ENCODE data around the gene BBS9.

Gene BBS9

GRCh38 chr7:33624215-33624614 is 494.9 kb downstream of the BBS9 start:
- no peak for DNase-seq

- no peak for DNase-seq
These were observed 497.5 kb downstream of the BBS9 start for GRCh38 chr7:33626869-33627268.

DNA sequence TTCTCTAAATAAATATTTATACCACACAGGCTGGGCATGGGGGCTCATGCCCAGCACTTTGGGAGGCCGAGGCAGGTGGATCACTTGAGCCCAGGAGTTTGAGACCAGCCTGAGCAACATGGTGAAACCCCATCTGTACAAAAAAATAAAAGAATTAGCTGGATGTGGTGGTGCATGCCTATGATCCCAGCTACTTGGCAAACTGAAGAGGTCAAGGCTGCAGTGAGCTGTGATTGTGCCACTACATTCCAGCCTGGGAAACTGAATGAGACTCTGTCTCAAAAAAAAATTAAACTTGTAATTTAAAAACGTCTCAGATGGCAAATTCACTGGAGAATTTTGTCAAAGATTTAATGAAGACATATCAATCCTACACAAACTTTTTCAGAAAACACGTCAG is 498.4 kb downstream of the BBS9 start:
- no peak for DNase-seq

DNA sequence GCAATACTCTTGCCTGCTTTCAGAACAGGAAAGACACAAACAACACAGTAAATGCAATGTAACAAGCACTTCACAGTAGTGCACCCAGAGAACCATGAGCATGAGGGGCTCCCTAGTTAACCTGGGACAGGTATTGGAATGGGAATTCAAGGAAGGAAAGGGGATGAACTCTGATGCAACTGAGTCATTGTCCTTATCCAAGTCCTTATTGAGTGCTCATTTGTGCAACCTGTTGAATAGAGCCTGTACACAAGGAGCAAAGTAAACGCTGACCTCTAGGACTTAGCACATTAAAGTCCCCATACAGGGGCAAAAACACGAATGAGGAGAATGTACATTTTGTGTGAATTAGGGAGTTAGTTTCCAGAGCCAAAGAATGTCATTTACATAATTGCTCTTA is 499.5 kb downstream of the BBS9 start:
- no peak for DNase-seq

- DNase-seq: no peak
These were observed 501.0 kb downstream of the BBS9 start for GRCh38 chr7:33630359-33630758.

- DNase-seq: no peak
These were observed 503.0 kb downstream of the BBS9 start for GRCh38 chr7:33632322-33632721.

DNA sequence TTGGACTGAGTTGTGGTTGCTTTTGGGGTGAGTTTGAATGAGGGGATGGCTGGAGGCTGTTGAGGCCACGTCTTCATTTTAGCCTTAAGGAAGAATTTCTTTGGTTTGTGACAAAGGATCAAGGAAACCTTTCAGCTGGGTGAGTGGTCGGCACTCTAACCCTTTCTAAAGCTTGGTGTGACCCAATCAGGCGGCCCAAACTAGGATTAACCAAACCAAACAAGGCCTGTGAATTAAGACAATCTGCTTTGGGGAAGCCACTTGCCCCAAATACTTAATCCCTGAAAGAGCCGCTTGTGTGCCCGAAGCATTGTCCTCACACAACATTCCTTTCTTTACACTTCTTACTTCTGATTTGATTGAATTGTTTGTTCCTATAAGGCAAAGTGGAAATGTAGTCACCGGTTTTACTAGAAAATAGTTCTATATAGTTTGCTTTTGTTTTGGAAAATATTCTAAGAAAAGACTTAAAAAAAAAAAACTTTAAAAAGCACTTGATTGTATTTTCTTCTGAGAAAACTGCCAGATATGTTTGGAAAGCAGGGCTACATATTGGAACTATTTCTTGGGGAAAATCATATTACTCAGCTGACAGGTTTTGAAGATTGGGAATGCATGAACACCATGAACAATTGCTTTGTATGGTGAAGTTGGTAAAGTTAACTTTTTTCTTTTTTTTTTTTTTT is 503.6 kb downstream of the BBS9 start:
- no peak for DNase-seq

DNA sequence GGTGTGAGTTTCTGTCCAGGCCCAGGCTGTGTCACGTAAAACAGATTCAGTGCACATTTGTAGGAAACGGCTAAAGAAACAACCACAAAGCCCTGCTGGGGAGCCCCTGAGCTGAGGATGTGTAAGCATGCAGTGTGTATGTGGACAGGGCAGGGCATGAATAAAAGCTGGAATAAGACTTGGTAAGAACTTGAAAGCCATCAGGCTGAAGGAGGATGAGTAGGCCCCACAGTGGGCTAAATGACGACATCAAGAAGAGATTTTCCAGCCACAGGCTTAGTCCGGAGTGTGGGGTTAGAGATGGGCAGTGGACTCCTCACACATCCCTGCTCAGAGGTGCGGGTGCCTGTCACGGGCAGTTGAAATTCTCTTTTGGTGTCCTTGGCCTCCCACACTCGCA is 505.2 kb downstream of the BBS9 start:
- DNase-seq: no peak

GRCh38 chr7:33636359-33636758 is 507.0 kb downstream of the BBS9 start:
- no peak for DNase-seq

GRCh38 chr7:33639552-33640197 is 510.3 kb downstream of the BBS9 start:
- DNase-seq: no peak

- no peak for DNase-seq
These were observed 511.4 kb downstream of the BBS9 start for GRCh38 chr7:33640741-33641140.

DNA sequence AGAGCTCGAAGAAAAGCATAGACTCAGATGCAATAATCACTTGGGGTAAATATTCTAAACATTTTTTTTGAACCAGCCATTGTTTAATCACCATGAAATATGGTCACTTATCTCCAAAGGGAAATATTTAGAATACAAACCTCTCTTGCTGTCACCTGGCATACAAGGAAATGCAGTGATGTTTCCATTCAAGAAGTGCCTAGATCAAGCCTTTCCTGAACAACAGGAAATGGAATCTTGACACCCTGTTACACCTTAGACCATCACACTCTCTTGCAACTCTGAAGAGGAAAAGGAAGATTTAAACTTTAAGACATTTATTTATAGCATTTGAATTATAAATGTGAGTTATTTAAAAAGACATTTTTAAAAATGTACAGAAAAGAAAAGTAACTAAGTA is 512.9 kb downstream of the BBS9 start:
- no peak for DNase-seq

- DNase-seq: no peak
These were observed 514.2 kb downstream of the BBS9 start for GRCh38 chr7:33643530-33643929.

GRCh38 chr7:33644489-33644888 is 515.1 kb downstream of the BBS9 start:
- DNase-seq: no peak

- DNase-seq: no peak
These were observed 515.7 kb downstream of the BBS9 start for GRCh38 chr7:33645104-33645503.

DNA sequence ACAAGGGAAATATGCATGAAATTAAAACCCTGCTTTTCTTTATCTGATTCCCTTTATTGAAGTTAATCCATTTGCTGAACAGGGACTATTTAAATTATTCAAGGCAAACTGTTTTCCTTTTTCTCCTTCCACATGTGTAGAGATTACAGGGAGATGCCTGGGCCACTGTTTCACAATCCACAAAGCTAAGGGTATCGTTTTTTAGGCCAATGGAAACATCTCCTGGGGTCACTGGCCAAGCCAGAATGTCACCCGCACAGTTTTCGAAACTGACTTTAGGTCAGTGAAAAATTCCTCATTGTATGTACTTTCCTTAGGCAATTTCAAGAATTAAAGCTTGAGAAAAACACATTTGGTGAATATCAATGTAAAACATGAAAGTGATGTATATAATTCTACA is 516.8 kb downstream of the BBS9 start:
- no peak for DNase-seq

DNA sequence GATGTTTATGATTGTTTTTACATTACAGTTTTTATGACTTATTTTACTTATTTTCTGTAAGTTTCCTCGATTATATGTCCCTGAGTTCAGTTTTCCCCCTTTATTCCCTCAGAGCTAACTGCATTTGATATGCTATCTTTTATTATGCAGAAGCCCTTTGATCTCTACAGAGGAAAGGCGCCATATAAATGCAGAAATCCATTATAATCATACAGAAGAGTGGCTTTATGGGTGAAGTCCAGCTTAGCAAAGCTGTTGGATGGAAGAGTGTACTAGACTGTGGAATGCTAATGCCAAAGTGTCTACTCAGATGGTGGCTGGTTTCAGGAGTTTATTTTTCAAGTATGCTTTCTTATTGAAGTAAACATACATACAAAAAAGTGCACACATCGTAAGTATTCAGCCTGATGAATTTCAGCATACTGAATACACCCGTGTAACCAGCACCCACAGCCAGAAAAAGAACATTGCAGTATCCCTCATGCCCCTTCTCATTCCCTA is 517.6 kb downstream of the BBS9 start:
- no peak for DNase-seq

- DNase-seq: no peak
These were observed 520.4 kb downstream of the BBS9 start for GRCh38 chr7:33649476-33650441.

DNA sequence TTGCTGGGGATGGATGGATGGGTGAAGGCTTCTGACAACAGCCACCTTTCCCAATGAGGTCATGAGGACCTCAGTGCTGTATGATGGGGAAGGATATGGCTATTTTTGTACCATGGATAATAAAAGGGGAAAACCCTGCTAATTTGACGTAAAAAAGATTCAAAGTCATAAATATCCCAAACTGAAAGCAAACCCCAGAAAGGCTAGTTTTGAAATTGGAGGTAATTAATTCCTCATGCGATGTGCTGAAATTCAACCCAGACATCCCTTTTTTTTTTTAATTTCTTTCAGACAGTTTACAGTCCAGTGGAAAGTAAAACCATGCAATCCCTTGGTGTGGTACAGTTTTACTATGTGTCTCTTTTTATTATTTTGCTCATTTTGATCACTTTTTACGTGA is 521.5 kb downstream of the BBS9 start:
- DNase-seq: no peak

GRCh38 chr7:33651998-33652515 is 522.7 kb downstream of the BBS9 start:
- DNase-seq: no peak

DNA sequence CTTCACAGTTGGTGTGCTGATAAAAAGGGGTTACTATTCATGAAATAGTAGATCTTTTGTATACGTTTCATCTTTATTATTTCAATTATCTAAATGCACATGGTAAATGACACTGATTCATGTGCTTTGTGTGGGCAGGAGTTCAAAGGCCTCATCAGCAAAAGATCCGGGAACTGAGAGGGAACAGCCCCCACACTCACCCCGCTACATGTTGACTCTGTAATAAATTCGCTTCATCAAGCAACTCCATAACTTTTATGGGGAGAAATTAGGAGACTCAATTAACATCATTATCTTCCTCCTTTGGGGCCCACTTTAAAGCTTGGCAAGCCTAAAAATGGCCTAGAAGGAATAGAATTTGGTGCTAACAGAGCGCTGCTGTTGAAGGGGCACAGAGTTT is 525.3 kb downstream of the BBS9 start:
- no peak for DNase-seq

Measured in Kasumi-1 (cell line).